DMS53 treated with DMSO at 0.1 percent for 48 hours (cell line): ENCODE results near the gene DCAF15.
"Not testable (repeated sequence)": the region's sequence is repeated elsewhere in the genome, so short reads cannot be mapped to it uniquely, and the experiment has no call there.

Experiments
- DNase-seq: peaks from one replicate; lab custom pipeline; 2025; ENCODE audit not compliant: unreplicated experiment; lab: John Stamatoyannopoulos, UW

The DCAF15 gene

GRCh38 chr19:13959141-13959961 is 7.0 kb downstream of the DCAF15 start:
- DNase-seq = no peak

DNA sequence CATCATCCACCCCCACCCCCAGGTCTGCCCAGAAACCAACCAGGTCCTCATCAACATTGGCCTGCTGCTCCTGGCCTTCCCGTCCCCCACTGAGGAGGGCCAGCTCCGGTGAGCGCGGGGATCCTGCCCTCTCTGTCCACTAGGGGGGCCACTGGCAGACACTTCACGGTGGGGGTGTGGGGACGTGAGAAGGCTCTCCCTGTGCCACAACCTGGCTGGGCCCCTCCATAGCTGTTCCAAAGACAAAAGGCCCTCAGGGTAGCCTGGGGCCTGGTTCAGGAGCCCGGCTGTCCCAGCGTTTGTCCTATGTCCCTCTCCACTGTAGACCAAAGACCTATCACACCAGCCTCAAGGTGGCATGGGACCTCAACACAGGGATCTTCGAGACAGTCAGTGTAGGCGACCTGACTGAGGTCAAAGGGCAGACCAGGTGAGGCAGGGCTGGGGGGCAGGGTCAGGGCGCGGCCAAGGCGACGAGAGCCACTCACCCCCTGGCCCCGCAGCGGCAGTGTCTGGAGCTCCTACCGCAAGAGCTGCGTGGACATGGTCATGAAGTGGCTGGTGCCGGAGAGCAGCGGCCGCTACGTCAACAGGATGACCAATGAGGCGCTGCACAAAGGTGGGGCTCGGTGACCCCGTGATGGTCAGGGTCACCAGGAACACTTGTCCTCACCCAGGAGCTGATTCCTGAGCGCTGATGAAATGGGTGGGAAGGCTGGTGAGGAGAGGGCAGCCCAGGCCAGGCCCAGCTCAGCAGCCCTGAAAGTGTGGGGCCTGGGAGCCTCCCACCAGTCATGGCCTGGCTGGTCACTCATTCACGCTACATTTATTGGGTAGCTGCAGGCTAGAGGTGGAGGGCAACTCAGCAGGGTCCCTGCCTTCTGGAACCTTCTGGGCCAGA is 7.9 kb downstream of the DCAF15 start:
- no peak for DNase-seq

- no peak for DNase-seq
Observed at GRCh38 chr19:13960863-13961784, 8.8 kb downstream of the DCAF15 start.

DNA sequence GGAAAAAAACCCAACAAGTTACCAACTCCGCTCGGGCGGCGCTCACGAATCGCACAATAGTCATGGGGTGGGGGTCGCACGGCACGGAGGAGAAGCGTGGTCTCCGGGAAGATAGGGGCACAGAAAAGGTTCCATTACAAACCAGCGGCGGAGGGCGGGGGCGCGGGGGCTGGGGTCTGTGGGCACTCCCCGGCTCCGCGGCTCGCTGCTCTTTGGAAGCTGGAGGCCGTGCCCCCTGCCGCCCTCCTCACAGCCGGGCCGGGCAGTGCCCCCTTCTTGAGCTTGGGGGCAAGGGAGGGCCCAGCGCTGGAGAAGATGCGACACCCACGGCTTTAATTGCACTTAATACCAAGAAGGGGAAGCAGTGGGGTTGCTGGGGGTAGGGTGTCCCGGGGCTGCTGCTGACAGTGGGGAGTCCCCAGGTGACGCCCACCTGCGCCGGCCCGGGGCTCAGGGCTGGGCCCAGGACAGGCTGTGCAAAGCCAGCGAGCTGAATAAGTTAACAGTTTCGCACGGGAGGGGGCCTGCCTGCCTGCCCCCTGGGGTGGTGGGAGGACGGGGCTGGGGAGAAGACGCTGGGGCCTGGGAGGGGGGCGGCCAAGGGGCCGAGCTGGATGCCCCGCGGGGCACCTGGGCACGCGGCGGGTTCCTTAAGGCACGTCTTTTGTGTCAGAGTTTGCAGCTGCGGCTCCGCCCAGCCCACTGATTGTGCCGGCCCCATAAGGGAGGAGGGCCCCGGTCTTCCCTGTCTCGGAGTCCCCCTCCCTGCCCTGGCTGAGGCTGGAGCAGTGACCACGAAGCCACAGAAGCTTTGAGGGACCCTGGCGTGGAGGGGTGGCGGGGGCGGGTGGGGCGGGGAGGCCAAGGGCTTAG is 9.8 kb downstream of the DCAF15 start:
- no peak for DNase-seq

DNA sequence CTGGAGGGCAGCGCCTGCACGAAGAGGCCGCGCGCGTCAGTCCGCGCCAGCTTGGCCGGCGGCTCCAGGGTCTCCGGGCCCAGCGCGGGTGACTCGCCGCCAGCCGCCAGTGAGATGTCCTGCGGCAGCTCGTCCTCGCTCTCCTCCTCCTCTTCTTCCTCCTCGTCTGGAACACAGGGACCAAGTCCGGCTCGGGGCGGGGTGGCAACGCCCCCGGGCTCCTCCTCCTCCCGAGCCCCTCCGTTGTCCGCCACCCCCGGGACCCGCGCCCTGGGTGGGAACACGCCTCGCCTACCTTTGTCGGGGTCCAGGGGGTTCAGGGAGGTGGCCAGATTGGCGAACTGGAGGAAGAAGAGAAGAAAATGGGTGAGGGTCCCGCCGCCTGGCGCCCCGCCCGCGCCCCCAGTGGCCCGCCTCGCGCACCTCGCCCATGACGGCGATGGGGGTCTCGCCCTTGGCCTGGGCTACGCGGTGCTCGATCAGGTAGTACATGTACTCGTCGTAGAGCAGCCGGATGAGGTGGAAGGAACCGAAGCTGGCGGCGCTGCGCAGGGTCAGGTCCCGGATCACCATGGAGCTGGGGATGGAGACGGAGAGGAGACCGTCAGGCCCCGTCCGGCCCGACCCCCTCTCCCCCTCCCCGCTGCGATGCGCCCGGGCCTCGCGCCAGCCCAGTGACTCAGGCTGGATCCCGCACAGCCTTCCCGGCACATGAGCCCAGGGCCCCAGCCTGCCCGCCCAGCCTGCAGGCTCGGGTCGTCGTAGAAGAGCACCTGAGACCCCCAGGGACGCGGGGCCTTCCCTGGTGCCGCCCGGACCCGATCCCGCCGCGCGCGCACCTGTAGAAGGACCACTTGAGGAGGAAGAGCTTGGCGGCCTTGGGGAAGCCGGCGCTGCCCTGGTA is 10.6 kb downstream of the DCAF15 start:
- no peak for DNase-seq

DNA sequence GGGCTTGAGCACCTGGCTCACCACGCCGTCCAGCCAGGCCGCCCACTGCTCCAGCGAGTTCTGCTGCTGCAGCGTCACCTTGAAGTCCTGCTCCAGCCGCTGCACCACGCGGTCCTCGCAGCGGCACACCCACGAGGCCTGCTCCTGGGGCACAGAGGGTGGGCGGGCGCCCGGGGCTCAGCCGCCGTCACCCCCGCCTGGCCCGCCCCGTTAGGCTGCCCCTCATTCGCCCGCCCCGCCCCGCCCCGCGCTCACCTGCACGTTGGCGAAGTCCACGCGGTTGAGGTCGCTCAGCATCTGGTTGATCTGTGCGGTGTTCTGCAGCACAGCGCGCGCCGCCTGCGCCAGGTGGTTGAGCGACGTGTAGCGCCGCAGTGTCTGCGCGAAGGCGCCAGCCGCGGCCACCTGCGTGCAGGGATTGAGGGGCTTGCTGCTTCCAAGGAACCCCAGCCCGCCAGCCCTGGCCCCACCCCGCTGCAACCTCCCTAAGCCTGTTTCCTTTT is 11.3 kb downstream of the DCAF15 start:
- no peak for DNase-seq

GRCh38 chr19:13964776-13965175 is 12.5 kb downstream of the DCAF15 start:
- DNase-seq = no peak

DNA sequence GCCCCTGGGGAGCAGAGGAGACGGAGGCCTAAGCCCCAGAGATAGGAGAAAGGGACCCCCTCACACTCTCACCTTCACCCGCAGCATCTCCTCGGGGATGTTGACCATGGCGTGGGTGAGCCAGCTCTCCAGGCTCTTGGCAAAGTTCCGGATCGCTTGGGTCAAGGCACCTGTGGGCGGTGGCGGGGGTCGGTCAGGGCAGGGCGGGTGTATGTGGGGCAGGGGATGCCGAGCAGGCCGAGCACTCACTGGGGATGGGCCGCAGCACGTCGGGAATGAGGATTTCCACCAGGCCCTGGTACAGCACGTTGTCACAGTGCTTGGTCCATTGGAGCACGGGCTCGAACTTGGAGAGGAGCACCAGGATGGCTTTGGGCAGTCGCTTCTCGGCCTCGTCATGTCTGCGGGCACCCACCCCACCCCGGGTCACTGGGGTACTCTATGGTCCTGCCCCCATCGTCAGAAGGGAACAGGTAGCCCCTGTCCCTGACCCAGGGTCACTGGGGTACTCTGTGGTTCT is 13.1 kb downstream of the DCAF15 start:
- DNase-seq = no peak

DNA sequence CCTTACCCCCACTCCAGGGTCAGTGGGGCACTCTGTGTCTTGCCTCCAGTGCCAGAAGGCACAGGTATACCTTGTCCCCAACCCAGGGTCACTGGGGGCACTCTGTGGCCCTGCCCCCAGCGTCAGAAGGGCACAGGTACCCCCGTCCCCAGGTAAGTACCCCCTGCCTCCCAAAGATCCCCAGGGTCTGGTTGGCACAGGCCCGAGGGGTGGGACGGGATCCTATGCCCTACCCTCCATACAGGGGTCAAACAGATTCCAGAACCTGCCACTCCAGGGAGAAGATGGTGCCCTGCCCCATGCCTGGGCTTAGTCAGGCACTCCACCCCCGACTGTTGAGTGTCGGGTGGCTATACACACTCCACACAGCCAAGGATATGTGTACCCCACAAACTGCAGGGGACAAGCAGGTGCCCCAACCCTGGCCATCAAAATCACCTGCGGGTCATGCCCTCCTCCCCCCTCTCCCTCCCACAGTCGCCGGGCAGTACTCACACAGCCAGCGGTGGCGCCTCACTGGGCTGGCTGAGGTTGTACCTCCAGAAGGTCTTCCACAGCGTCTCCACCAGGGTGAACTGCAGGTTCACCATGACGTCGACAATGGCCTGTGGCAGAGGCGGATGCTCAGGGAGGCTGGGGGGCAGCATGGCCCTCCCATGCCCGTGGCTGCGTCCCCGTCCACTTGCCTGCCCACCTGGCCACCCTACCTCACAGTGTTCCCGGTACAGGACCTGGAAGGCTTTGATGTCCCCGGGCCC is 13.8 kb downstream of the DCAF15 start:
- DNase-seq = no peak

DNA sequence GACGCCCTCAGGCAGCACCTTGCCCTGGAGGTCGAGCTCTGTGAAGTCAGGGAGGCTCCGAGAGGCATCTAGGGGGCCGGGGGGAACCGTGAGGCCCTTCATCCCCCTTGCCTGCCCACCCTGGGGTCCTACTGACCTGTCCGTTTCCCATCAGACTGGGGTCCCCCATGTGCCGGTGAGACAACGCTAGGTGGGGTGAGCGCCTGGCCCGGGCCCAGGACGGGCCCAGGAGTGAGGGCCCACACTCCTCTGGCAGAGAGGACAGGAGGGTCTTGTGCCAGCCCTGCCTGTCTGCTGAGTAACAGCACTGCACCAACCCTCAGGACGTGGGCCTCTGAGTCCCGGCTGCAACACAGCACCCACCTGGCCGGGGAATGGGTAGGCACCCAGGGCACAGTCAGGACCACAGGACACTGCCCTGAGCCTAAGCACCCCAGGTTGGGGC is 14.4 kb downstream of the DCAF15 start:
- DNase-seq = no peak

DNA sequence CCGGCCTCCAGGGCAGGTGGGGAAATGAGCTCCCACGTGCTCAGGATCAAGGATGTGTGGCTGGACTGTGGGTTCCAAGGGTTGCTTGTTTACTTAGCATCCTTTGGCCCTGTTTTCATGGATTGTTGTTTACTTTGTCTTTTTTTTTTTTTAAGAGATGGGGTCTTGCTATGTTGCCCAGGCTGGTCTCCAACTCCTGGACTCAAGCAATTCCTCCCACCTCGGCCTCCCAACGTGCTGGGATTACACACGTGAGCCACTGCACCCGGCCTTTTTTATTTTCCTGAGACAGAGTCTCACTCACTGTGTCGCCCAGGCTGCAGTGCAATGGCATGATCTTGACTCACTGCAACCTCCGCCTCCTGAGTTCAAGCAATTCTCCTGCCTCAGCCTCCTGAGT is 14.9 kb downstream of the DCAF15 start:
- not testable (repeated sequence) for DNase-seq

DNA sequence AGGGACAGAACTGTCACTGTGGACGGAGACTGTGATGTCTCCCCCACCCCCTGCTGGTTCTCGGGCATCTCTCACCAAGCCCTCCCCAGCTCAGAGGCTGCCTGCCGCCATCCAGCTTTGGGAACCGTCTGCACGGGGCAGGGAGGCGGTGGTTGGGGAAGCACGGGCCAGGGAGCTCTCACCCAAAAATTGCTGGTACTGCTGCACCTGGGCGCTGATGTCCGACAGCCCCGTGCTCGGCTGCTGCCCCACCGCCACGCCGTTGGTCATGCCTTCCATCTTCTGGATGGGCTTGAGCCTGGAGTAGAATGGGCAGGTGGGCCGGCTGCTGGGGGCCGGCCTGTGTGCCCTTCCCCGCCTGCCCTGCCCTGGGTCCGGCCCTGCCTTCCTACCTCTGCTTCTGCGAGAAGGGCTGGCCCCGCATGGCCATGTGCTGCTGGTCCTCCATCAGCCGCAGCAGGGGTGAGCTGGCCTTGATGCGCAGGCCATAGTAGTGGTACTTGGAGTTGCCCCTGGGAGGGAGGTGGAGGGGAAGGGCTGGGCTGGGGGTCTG is 16.1 kb downstream of the DCAF15 start:
- no peak for DNase-seq

DNA sequence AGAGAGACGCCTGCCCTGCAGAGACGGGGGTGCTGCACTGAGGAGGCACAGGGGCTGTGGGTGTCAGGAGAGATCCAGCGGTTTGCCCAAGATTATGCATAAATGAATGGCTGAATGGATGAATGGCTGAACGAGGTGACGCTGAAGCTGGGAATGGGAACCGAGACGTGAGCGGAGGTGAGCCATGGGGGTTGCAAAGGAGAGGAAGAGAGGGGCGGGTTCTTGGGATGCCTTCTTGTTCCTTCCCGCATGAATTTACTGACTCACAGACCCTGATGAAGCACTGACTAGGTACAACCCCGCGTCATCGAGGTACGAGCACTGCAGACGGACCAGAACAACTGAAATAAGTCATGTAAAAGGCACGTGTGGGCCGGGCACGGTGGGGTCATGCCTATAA is 16.7 kb downstream of the DCAF15 start:
- DNase-seq = no peak

DNA sequence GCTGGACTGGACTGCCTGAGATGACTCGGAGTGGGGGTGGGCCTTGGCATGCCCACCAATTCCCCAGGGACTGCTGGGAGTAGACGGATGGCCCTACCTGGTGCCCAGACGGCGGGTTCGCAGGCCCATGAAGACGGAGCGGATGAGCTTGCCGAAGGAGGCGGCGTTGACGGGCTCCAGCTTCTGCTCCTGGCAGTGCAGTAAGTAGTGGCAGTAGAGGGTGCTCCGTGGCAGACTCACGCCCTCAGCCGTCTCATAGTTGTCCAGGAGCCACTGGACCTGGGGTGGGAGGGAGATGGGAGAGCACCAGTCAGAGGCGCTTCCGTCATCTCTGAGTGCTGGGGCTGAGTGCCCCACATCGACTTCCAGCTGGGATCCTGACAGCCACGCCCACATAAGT is 17.6 kb downstream of the DCAF15 start:
- no peak for DNase-seq

- not testable (repeated sequence) for DNase-seq
Observed at GRCh38 chr19:13971868-13972267, 19.6 kb downstream of the DCAF15 start.

- DNase-seq = no peak
Observed at GRCh38 chr19:13972368-13973155, 20.3 kb downstream of the DCAF15 start.

GRCh38 chr19:13973479-13973878 is 21.2 kb downstream of the DCAF15 start:
- DNase-seq = not testable (repeated sequence)
